Activated T-cell treated with anti-CD3 and anti-CD28 coated beads for 4 hours (primary cell): ENCODE measurements around the gene DIO3.

Experiments used
- DNase-seq: peaks from one replicate; pipeline ENCODE4 v3.0.0-alpha.2; 2020

DIO3 gene

GRCh38 chr14:101561145-101561896, at the start of gene DIO3:
TSS of gene DIO3 (plus strand) at chr14:101561495.
- DNase-seq, result no peak

GRCh38 chr14:101511620-101512375, 49.5 kb upstream of the DIO3 start:
- no peak for DNase-seq

GRCh38 chr14:101512376-101512695, 49.0 kb upstream of the DIO3 start:
- no peak for DNase-seq

GRCh38 chr14:101514136-101514535, 47.2 kb upstream of the DIO3 start:
- DNase-seq, result no peak

- no peak for DNase-seq
Observed at GRCh38 chr14:101516401-101516800, 44.9 kb upstream of the DIO3 start.

- no peak for DNase-seq
Observed at GRCh38 chr14:101518611-101519473, 42.5 kb upstream of the DIO3 start.

- DNase-seq, result no peak
Observed at GRCh38 chr14:101520621-101521472, 40.4 kb upstream of the DIO3 start.

GRCh38 chr14:101521473-101521915, 39.8 kb upstream of the DIO3 start:
- DNase-seq, result no peak

GRCh38 chr14:101521978-101522377, 39.3 kb upstream of the DIO3 start:
- no peak for DNase-seq

- DNase-seq, result no peak
Observed at GRCh38 chr14:101525640-101526527, 35.4 kb upstream of the DIO3 start.

- DNase-seq, result no peak
Observed at GRCh38 chr14:101527987-101528386, 33.3 kb upstream of the DIO3 start.

GRCh38 chr14:101529079-101529478, 32.2 kb upstream of the DIO3 start:
- no peak for DNase-seq

- no peak for DNase-seq
Observed at GRCh38 chr14:101534198-101534597, 27.1 kb upstream of the DIO3 start.

- no peak for DNase-seq
Observed at GRCh38 chr14:101535232-101535631, 26.1 kb upstream of the DIO3 start.

- DNase-seq, result no peak
Observed at GRCh38 chr14:101535701-101536207, 25.5 kb upstream of the DIO3 start.

- DNase-seq, result no peak
Observed at GRCh38 chr14:101537286-101537685, 24.0 kb upstream of the DIO3 start.

- DNase-seq, result no peak
Observed at GRCh38 chr14:101538878-101539277, 22.4 kb upstream of the DIO3 start.

GRCh38 chr14:101539880-101540279, 21.4 kb upstream of the DIO3 start:
- no peak for DNase-seq

- no peak for DNase-seq
Observed at GRCh38 chr14:101540481-101541462, 20.5 kb upstream of the DIO3 start.

- no peak for DNase-seq
Observed at GRCh38 chr14:101542391-101542790, 18.9 kb upstream of the DIO3 start.
